HepG2 (cell line): Measurements from ENCODE around the gene AHCY. TPM values are rescaled to one million over a fixed set of nuclear protein-coding genes. Genes with fewer than 3 reads are reported as not detected.

Experiments
- ATAC-seq: fragments of 200-7000 bp; cut with Tn5 transposase; 3 replicates; pipeline ENCODE4 v1.9.1; 2020; ENCODE audit warnings: mild to moderate bottlenecking, moderate library complexity
- BruUV-seq: library from RNA; stranded (reverse); fragments of 400-500 nt; replicated peaks from 2 replicates; lab custom pipeline; 2021; lab: Mats Ljungman, UMichigan
- CTCF ChIA-PET: fragments of 300-600 bp; formaldehyde crosslinking; extraction: SDS; loops from one replicate; lab custom pipeline; 2021; ENCODE audit warnings: low total read pairs, inconsistent platforms, low intra/inter-chr PET ratio; lab: Yijun Ruan, JAX
- POLR2A ChIA-PET: fragments of 350-600 bp; sonication (Branson Sonifier 250); formaldehyde crosslinking; loops from one replicate; lab custom pipeline; 2020; ENCODE audit warnings: antibody characterized with exemption, inconsistent platforms; lab: Yijun Ruan, JAX
- DNase-seq: peaks from one replicate; pipeline ENCODE4 v3.0.0-alpha.2; 2015; ENCODE audit warnings: low spot score
- FAIRE-seq: peaks from 3 replicates; lab custom pipeline; 2011; peaks lifted over from hg19 to GRCh38; lab: Jason Lieb, UNC
- H2AFZ ChIP-seq: one replicate; pipeline ENCODE4 v1.6.1; 2011; ENCODE audit warnings: low read length, inconsistent platforms
- H3K27ac ChIP-seq: fragments of 300-600 bp; 3 replicates; pipeline ENCODE4 v1.8.0; 2011; ENCODE audit warnings: mixed run types, mild to moderate bottlenecking, mixed read lengths, low read length, inconsistent platforms; ENCODE audit not compliant: insufficient read depth; ENCODE audit errors: extremely low read length
- H3K27me3 ChIP-seq, 2 experiments: fragments of 200-600 bp in 1 of 2; 2 replicates in 1 of 2; 3 replicates in 1 of 2; pipeline versions ENCODE4 v1.6.0 to v1.8.0; 2011; ENCODE audit warnings: low read length in 2 of 2, mild to moderate bottlenecking in 2 of 2, moderate library complexity in 2 of 2, inconsistent platforms in 1 of 2; ENCODE audit not compliant: insufficient read depth in 2 of 2, control insufficient read depth in 1 of 2
- H3K36me3 ChIP-seq, 2 experiments: fragments of 200-600 bp in 1 of 2; replicated peaks in 1 of 2; 2 replicates in 1 of 2; 3 replicates in 1 of 2; pipeline versions ENCODE4 v1.5.1 to v1.8.0; 2011; ENCODE audit warnings: low read length in 2 of 2, inconsistent platforms in 1 of 2; ENCODE audit not compliant: insufficient read depth in 2 of 2, control insufficient read depth in 1 of 2
- H3K4me1 ChIP-seq: 2 replicates; pipeline ENCODE4 v1.5.1; 2012; ENCODE audit warnings: low read length, inconsistent platforms; ENCODE audit not compliant: insufficient read depth
- H3K4me2 ChIP-seq: 2 replicates; pipeline ENCODE4 v1.6.0; 2011; ENCODE audit warnings: low read depth, low read length, inconsistent platforms
- H3K4me3 ChIP-seq, 3 experiments: fragments of 200-600 bp in 1 of 3; sonication (generic), shearing (Covaris generic) in 1 of 3; replicated peaks in 1 of 3; 2 replicates each; pipeline ENCODE4 v1.5.1; 2011 to 2016; ENCODE audit warnings: low read length in 3 of 3, inconsistent platforms in 2 of 3, low read depth in 2 of 3, mild to moderate bottlenecking in 2 of 3, control low read depth in 1 of 3, mixed read lengths in 1 of 3; ENCODE audit not compliant: insufficient read depth in 1 of 3
- H3K79me2 ChIP-seq: one replicate; pipeline ENCODE4 v1.6.1; 2011; ENCODE audit warnings: low read length, inconsistent platforms; ENCODE audit not compliant: insufficient read depth
- H3K9ac ChIP-seq: 2 replicates; pipeline ENCODE4 v1.6.0; 2011; ENCODE audit warnings: mild to moderate bottlenecking, low read depth, low read length, inconsistent platforms; ENCODE audit not compliant: insufficient read depth
- H3K9me3 ChIP-seq: 2 replicates; pipeline ENCODE4 v1.5.1; 2012; ENCODE audit warnings: mild to moderate bottlenecking, low read length
- H4K20me1 ChIP-seq: 2 replicates; pipeline ENCODE4 v1.6.0; 2011; ENCODE audit warnings: inconsistent platforms, mild to moderate bottlenecking, low read length, moderate library complexity; ENCODE audit not compliant: insufficient read depth
- AGO1 ChIP-seq: fragments of 200-400 bp; formaldehyde crosslinking; IDR thresholded peaks from 2 replicates; pipeline ENCODE4 v1.6.1; 2017; ENCODE audit warnings: mild to moderate bottlenecking, low read depth, low read length, moderate library complexity; ENCODE audit not compliant: poor library complexity, severe bottlenecking
- BRCA1 ChIP-seq: sonication (generic); formaldehyde crosslinking; IDR thresholded peaks from 2 replicates; pipeline ENCODE4 v1.4.0; 2020; ENCODE audit warnings: missing genetic modification reagents
- FOXP1 ChIP-seq, 2 experiments: fragments of 450-650 bp in 1 of 2; IDR thresholded peaks; 2 replicates each; pipeline ENCODE4 v1.6.1; 2017 to 2018; ENCODE audit warnings: antibody characterized with exemption in 1 of 2
- MBD4 ChIP-seq: IDR thresholded peaks from 2 replicates; pipeline ENCODE4 v1.6.1; 2012; ENCODE audit warnings: low read length, inconsistent platforms, borderline replicate concordance
- RNF2 ChIP-seq: fragments of 450-650 bp; conservative IDR thresholded peaks from 2 replicates; pipeline ENCODE4 v1.6.1; 2016; ENCODE audit warnings: low read depth
- SP5 ChIP-seq: IDR thresholded peaks from 2 replicates; pipeline ENCODE4 v1.6.1; 2016; ENCODE audit warnings: low read depth, borderline replicate concordance
- XBP1 ChIP-seq: sonication (generic); formaldehyde crosslinking; IDR thresholded peaks from 2 replicates; pipeline ENCODE4 v1.5.0; 2020; ENCODE audit warnings: missing genetic modification reagents
- ZFP90 ChIP-seq: sonication (generic); formaldehyde crosslinking; IDR thresholded peaks from 2 replicates; pipeline ENCODE4 v1.8.0; 2022; ENCODE audit warnings: missing genetic modification reagents, mild to moderate bottlenecking, inconsistent platforms, borderline replicate concordance
- ZNF207 ChIP-seq: fragments of 450-650 bp; IDR thresholded peaks from 2 replicates; pipeline ENCODE4 v1.6.1; 2016; ENCODE audit warnings: antibody characterized with exemption, borderline replicate concordance
- ZNF33B ChIP-seq: sonication (generic); formaldehyde crosslinking; IDR thresholded peaks from 2 replicates; pipeline ENCODE4 v1.5.1; 2020; ENCODE audit warnings: mild to moderate bottlenecking, missing genetic modification reagents
- ZNF383 ChIP-seq: sonication (generic); formaldehyde crosslinking; IDR thresholded peaks from 2 replicates; pipeline ENCODE4 v1.4.0; 2020; ENCODE audit warnings: missing genetic modification reagents, mild to moderate bottlenecking, borderline replicate concordance
- ZNF446 ChIP-seq: sonication (generic); formaldehyde crosslinking; IDR thresholded peaks from 2 replicates; pipeline ENCODE4 v1.5.0; 2020; ENCODE audit warnings: mild to moderate bottlenecking, missing genetic modification reagents
- ZNF501 ChIP-seq: sonication (generic); formaldehyde crosslinking; IDR thresholded peaks from 2 replicates; pipeline ENCODE4 v1.5.1; 2020; ENCODE audit warnings: mild to moderate bottlenecking, moderate library complexity, missing genetic modification reagents
- ZNF776 ChIP-seq: sonication (generic); formaldehyde crosslinking; IDR thresholded peaks from 2 replicates; pipeline ENCODE4 v1.4.0; 2020; ENCODE audit warnings: mild to moderate bottlenecking, missing genetic modification reagents
- WGBS: methylation state at CpG from one replicate; pipeline ENCODE4 v1.1.6; 2017; ENCODE audit warnings: low lambda C conversion rate; 5-methylcytosine and 5-hydroxymethylcytosine counted together
- in situ Hi-C: cut with HindIII; loops from 2 replicates; pipeline ENCODE4 v1.10.0; 2017; ENCODE audit warnings: low pct_unique_long_range_greater_than_20kb; ENCODE audit not compliant: extremely low pct_ligation_motif_present
- intact Hi-C: fragments of 100-400 bp; cut with micrococcal nuclease; formaldehyde crosslinking; loops from one replicate; pipeline ENCODE4 v1.10.0; 2022; ENCODE audit not compliant: unreplicated experiment
- polyA plus RNA-seq, 8 experiments: library from polyadenylated mRNA; depleted of rRNA in 3 of 8; stranded (reverse) in 7 of 8; unstranded in 1 of 8; fragments of >200 nt; fragmentation: Illumina TruSeq in 4 of 8; extraction: Trizol in 4 of 8; gene quantifications; 2 replicates each; pipeline versions ENCODE4 v1.2.1 to v1.2.3, GENCODE V29; 2011 to 2016; ENCODE audit warnings: low read depth in 4 of 8, missing spikeins in 1 of 8, mixed read lengths in 1 of 8; ENCODE audit not compliant: insufficient read depth in 1 of 8
- total RNA-seq, 5 experiments: library from RNA; depleted of rRNA; stranded (reverse); fragments of >200 nt; fragmentation: Illumina TruSeq; extraction: Trizol; gene quantifications; 2 replicates each; pipeline ENCODE4 v1.2.3, GENCODE V29; 2016; ENCODE audit warnings: low read depth in 1 of 5
- TF ChIP-seq, protein P1 (sequence below): IDR thresholded peaks from 2 replicates; pipeline ENCODE4 v1.6.1; 2016; ENCODE audit warnings: missing compliant biosample characterization, missing genetic modification reagents, borderline replicate concordance

AHCY gene
- total and polyA plus RNA-seq, 2 of the 13 experiments (the other 11 are each of a cell fraction or from before 2014, with no cell fraction given) = 407 to 419 TPM

GRCh38 chr20:34237942-34238341 lies 65.2 kb downstream of the AHCY start:
- no TSS peak for BruUV-seq
- Histone ChIP-seq H3K27ac (no peak overlapping the region), H4K20me1 (no peaks in the 10 kb centered on the region), H2AFZ (no peak overlapping the region)
- DNase-seq = no peak
- POLR2A ChIA-PET = no interaction called here
- intact Hi-C loops = no loop called here
- TF ChIP-seq SP5 (CRISPR knock-in tag) (no peak), XBP1 (no peak), ZNF207 (no peak), ZNF33B (CRISPR knock-in tag) (no peak), ZNF446 (CRISPR knock-in tag) (no peak), ZNF776 (CRISPR knock-in tag) (no peak), MBD4 (no peak), ZNF501 (CRISPR knock-in tag) (no peak), FOXP1 (IDR thresholded peaks at IDR 0.05) (no peak), FOXP1 (CRISPR knock-in tag; IDR thresholded peaks at IDR 0.05) (no peak), ZFP90 (CRISPR knock-in tag) (no peak), ZNF383 (CRISPR knock-in tag) (no peak), AGO1 (no peak), BRCA1 (CRISPR knock-in tag) (no peak), RNF2 (no peak)
- TF ChIP-seq, protein P1, sequence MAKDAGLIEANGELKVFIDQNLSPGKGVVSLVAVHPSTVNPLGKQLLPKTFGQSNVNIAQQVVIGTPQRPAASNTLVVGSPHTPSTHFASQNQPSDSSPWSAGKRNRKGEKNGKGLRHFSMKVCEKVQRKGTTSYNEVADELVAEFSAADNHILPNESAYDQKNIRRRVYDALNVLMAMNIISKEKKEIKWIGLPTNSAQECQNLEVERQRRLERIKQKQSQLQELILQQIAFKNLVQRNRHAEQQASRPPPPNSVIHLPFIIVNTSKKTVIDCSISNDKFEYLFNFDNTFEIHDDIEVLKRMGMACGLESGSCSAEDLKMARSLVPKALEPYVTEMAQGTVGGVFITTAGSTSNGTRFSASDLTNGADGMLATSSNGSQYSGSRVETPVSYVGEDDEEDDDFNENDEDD (CRISPR knock-in tag) = no peak
- TF ChIP-seq, all 625 proteins: peak for 0
- in situ Hi-C loops = no loop called here
- Histone ChIP-seq H3K4me1 (peaks cover 6% of the 10 kb centered on the region; the same call in 1 of the 2 replicates), H3K36me3 (no peaks in the 10 kb centered on the region), H3K27me3 (peaks cover 0 to 12% of the 10 kb centered on the region in 2 experiments; a peak in 1 of 5 replicates), H3K4me2 (no peak overlapping the region), H3K9ac (no peak overlapping the region), H3K79me2 (no peaks in the 10 kb centered on the region), H3K9me3 (no peaks in the 10 kb centered on the region), H3K4me3 (no peak overlapping the region)
- CTCF ChIA-PET = no interaction called here
- FAIRE-seq (no peak), ATAC-seq (no peak)
- 45% methylated on average over 2 of the region's 2 CpGs for WGBS
